Measurements from ENCODE around the gene CXorf66. TPM values are rescaled to one million over a fixed set of nuclear protein-coding genes. Genes with fewer than 3 reads are reported as not detected.

Gene CXorf66
- total RNA-seq, 1 donor from 2014 or later = not detected

GRCh38 chrX:139932901-139933796 lies 32.2 kb downstream of the CXorf66 start, which contains the start of gene ATP11C:
ATP11C (minus strand) TSS chrX:139933053; CDS start chrX:139932042, 1,011 bp downstream.
- DNase-seq (ENCODE audit: low spot score) = peak; percentile 91
- H3K9me3 Mint-ChIP-seq (ENCODE audit: low read depth) = no peaks in the 10 kb centered on the region
- H3K36me3 Mint-ChIP-seq (ENCODE audit: low read depth) = no peaks in the 10 kb centered on the region
- peak within 1 kb of the TSS; percentile 92 for H3K27ac Mint-ChIP-seq (ENCODE audit: unreplicated experiment)
- no peaks in the 10 kb centered on the region for H3K27me3 Mint-ChIP-seq (ENCODE audit: low read depth)
- peak; percentile 45 for TF ChIP-seq CTCF (IDR thresholded peaks at IDR 0.05)
- peak within 1 kb of the TSS; percentile 75 for H3K4me3 Mint-ChIP-seq (ENCODE audit: unreplicated experiment)
- peaks cover 29% of the 10 kb centered on the region for H3K4me1 Mint-ChIP-seq (ENCODE audit: low read depth)

- no peak for TF ChIP-seq CTCF (IDR thresholded peaks at IDR 0.05)
- Mint-ChIP-seq H3K4me1 (ENCODE audit: low read depth) (peaks cover 29% of the 10 kb centered on the region), H3K9me3 (ENCODE audit: low read depth) (no peaks in the 10 kb centered on the region), H3K4me3 (ENCODE audit: unreplicated experiment) (peak overlapping the region; percentile 75), H3K27me3 (ENCODE audit: low read depth) (no peaks in the 10 kb centered on the region), H3K36me3 (ENCODE audit: low read depth) (no peaks in the 10 kb centered on the region), H3K27ac (ENCODE audit: unreplicated experiment) (peak overlapping the region; percentile 92)
- DNase-seq (ENCODE audit: low spot score) = peak; percentile 81
Measured at GRCh38 chrX:139932073-139932900, 33.0 kb downstream of the CXorf66 start.

- Mint-ChIP-seq H3K9me3 (ENCODE audit: low read depth) (no peaks in the 10 kb centered on the region), H3K4me3 (ENCODE audit: unreplicated experiment) (peak overlapping the region; percentile 74), H3K4me1 (ENCODE audit: low read depth) (peaks cover 31% of the 10 kb centered on the region), H3K36me3 (ENCODE audit: low read depth) (no peaks in the 10 kb centered on the region), H3K27ac (ENCODE audit: unreplicated experiment) (peak overlapping the region; percentile 49), H3K27me3 (ENCODE audit: low read depth) (no peaks in the 10 kb centered on the region)
- no peak for DNase-seq (ENCODE audit: low spot score)
- no peak for TF ChIP-seq CTCF (IDR thresholded peaks at IDR 0.05)
Measured at GRCh38 chrX:139931646-139932072, 33.7 kb downstream of the CXorf66 start.

- no peak for DNase-seq (ENCODE audit: low spot score)
- Mint-ChIP-seq H3K4me3 (ENCODE audit: unreplicated experiment) (peak overlapping the region; percentile 74), H3K4me1 (ENCODE audit: low read depth) (peaks cover 35% of the 10 kb centered on the region), H3K27ac (ENCODE audit: unreplicated experiment) (peak overlapping the region; percentile 49), H3K27me3 (ENCODE audit: low read depth) (no peaks in the 10 kb centered on the region), H3K9me3 (ENCODE audit: low read depth) (no peaks in the 10 kb centered on the region), H3K36me3 (ENCODE audit: low read depth) (no peaks in the 10 kb centered on the region)
- TF ChIP-seq CTCF (IDR thresholded peaks at IDR 0.05) = no peak
Measured at GRCh38 chrX:139930916-139931645, 34.2 kb downstream of the CXorf66 start.

All from chondrocyte (in vitro differentiated cells).